Spinal cord (tissue), 10 donors: ENCODE measurements around the gene PRM1. TPM values are rescaled to one million over a fixed set of nuclear protein-coding genes. Genes with fewer than 3 reads are reported as not detected.

ENCODE experiments used
- DNase-seq, 6 donors: peaks; one replicate each; pipeline versions ENCODE4 v3.0.0 to v3.0.0-alpha.2; 2013 to 2015; ENCODE audit warnings: low spot score in 6 of 6, low read depth in 4 of 6
- H3K27ac ChIP-seq: one replicate; pipeline ENCODE4 v1.5.1; 2013; ENCODE audit warnings: low read depth, low read length, control low read depth
- H3K27me3 ChIP-seq: one replicate; pipeline ENCODE4 v1.6.1; 2013; ENCODE audit warnings: low read length; ENCODE audit not compliant: control insufficient read depth, insufficient read depth
- H3K36me3 ChIP-seq: one replicate; pipeline ENCODE4 v1.6.1; 2013; ENCODE audit warnings: low read length; ENCODE audit not compliant: control insufficient read depth, insufficient read depth
- H3K4me1 ChIP-seq: one replicate; pipeline ENCODE4 v1.6.1; 2013; ENCODE audit warnings: low read length; ENCODE audit not compliant: control insufficient read depth, insufficient read depth
- H3K4me3 ChIP-seq: one replicate; pipeline ENCODE4 v1.5.1; 2013; ENCODE audit warnings: low read depth, low read length, control low read depth
- H3K9me3 ChIP-seq: one replicate; pipeline ENCODE4 v1.6.1; 2013; ENCODE audit warnings: low read length; ENCODE audit not compliant: control insufficient read depth, insufficient read depth
- WGBS: methylation state at CpG from one replicate; pipeline ENCODE4 v1.1.5; 2013; ENCODE audit warnings: missing lambda C conversion rate; ENCODE audit not compliant: insufficient coverage; 5-methylcytosine and 5-hydroxymethylcytosine counted together
- polyA plus RNA-seq, 2 donors: library from polyadenylated mRNA; unstranded; fragments of 120-200 nt; gene quantifications; one replicate each; pipeline ENCODE4 v1.2.1, GENCODE V29; 2013; ENCODE audit not compliant: insufficient read length in 2 of 2
- total RNA-seq, 2 donors: library from RNA; depleted of rRNA in 1 of 2; stranded (reverse); fragments of 120-200 nt in 1 of 2; fragments of >200 nt in 1 of 2; gene quantifications; one replicate each; pipeline versions ENCODE4 v1.2.3 to v1.2.4, GENCODE V29; 2013 to 2014
- donor health status: healthy.

PRM1 gene
- total and polyA plus RNA-seq, 4 donors, result not detected

DNA sequence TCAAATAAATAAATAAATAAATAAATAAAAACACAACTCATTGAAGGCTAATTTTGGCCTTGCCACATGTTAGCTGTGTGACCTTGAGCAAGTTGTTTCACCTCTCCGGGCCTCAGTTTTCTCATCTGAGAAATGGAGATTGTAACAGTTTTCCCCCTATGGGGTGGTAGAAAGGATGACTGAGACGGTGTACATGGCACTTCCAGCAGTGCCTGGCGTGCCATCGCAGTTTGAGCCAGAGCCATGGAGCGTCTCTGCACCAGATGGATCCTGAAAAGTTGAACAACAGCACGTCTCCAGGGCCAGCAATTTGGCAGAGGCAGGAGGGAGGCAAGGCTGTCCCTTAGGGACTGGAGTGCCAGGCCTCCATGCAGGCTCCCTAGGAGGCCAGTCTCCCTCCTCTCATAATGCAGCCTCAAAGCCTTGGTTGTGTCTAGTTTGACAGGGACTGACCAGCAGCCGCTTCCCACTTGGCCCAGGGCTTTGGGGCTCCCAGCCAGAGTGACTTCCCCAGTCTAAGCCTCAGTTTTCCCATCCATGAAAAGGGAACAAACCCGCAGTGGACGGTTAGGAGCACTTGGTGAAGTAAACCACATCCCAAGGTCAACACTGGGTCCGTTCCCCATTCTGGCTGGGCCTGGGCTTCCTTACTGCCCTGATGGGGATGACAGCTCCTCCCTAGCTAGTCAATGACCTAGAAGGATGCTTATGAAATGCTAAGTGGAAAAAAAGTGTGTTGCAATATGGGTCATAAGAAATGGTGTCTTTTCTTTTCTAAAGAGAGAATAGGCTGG, 44.5 kb downstream of the PRM1 start:
- peak in 1 of 6 donors; percentile 49 for DNase-seq
- H3K4me3 ChIP-seq, result no peak overlapping the region
- no peaks in the 10 kb centered on the region for H3K9me3 ChIP-seq
- no peak overlapping the region for H3K27ac ChIP-seq
- peaks cover 4% of the 10 kb centered on the region for H3K36me3 ChIP-seq
- H3K4me1 ChIP-seq, result peaks cover 9% of the 10 kb centered on the region
- H3K27me3 ChIP-seq, result no peaks in the 10 kb centered on the region
- WGBS, result 78% methylated on average over 8 of the region's 10 CpGs

DNA sequence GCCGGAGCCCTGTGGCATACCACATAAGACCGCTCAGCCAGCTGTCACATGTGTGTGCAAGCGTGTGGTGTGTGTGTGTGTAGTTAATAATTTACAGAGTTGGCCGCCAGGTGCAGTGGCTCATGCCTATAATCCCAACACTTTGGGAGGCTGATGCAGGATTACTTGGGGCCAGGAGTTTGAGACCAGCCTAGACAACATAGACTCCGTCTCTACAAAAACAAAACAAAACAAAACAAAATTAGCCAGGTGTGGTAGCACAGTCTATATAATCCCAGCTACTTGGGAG, 45.5 kb downstream of the PRM1 start:
- no peak for DNase-seq
- no peaks in the 10 kb centered on the region for H3K27me3 ChIP-seq
- no peaks in the 10 kb centered on the region for H3K9me3 ChIP-seq
- H3K27ac ChIP-seq, result no peak overlapping the region
- H3K36me3 ChIP-seq, result peaks cover 4% of the 10 kb centered on the region
- no peak overlapping the region for H3K4me3 ChIP-seq
- WGBS, result 83% methylated on average over 2 of the region's 5 CpGs
- H3K4me1 ChIP-seq, result peaks cover 9% of the 10 kb centered on the region

DNA sequence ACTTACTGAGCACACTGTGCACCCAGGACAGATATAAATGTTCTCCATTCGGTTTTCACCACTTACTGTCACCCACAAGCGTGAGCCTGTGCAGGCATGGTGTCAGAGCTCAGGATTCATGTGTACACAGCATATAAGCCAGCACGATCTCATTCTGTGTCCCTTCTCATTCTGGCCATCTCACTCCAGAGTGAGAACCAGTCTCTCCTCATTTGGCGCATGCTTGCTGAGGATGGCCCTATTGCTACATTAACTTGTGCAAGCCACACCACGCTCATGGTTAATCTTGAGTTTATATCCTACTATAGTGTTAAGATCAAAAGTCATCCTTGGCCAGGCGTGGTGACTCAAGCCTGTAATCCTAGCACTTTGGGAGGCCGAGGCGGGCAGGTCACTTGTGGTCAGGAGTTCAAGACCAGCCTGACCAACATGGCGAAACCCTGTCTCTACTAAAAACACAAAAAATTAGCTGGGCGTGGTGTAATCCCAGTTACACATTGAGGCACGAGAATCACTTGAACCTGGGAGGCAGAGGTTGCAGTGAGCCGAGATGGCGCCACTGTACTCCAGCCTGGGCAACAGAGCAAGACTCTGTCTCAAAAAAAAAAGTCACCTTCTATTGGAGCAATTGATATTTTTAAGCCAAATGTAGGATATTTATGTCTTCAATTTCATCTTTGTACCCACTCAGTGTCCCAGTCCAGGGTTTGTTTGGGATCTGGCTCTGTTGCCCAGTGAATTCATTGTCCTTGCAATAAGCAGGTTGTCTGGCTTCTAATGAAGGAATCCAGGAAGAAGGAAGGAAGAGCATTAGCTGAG, 46.0 kb downstream of the PRM1 start:
- H3K4me1 ChIP-seq, result peaks cover 9% of the 10 kb centered on the region
- no peak overlapping the region for H3K27ac ChIP-seq
- 95% methylated on average over 8 of the region's 13 CpGs for WGBS
- H3K27me3 ChIP-seq, result no peaks in the 10 kb centered on the region
- no peak overlapping the region for H3K4me3 ChIP-seq
- no peaks in the 10 kb centered on the region for H3K9me3 ChIP-seq
- no peak for DNase-seq
- peaks cover 4% of the 10 kb centered on the region for H3K36me3 ChIP-seq

DNA sequence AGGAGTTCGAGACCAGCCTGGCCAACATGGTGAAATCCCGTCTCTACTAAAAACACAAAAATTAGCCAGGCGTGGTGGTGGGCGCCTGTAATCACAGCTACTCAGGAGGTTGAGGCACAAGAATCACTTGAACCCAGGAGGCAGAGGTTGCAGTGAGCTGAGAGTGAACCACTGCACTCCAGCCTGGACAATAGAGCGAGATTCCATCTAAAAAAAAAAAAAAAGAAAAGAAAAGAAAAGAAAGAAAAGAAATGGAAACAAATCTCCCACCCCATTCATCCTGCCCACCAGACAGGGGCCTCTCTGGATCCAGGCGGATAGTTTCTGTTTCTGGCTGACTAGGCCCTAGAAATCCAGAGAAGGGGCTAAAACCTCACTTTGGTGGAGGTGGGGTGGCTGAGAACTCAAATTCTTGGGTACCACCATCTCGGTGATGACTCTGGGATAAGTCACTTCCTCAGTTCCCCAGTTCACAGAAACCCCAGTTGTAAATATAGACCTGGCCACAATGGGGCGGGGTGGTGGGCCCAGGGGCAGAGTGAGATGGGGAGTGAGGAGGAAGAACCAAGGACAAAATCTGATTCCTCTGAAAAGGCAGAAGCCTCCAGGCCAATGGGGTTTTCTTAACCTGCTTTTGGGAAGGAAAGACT, 47.3 kb downstream of the PRM1 start:
- DNase-seq, result no peak
- H3K27ac ChIP-seq, result no peak overlapping the region
- no peak overlapping the region for H3K4me3 ChIP-seq
- H3K36me3 ChIP-seq, result peaks cover 4% of the 10 kb centered on the region
- WGBS, result 100% methylated on average over 5 of the region's 8 CpGs
- no peaks in the 10 kb centered on the region for H3K27me3 ChIP-seq
- no peaks in the 10 kb centered on the region for H3K9me3 ChIP-seq
- H3K4me1 ChIP-seq, result peaks cover 9% of the 10 kb centered on the region

GRCh38 chr16:11232852-11233726, 48.0 kb downstream of the PRM1 start:
- WGBS, result 36% methylated on average over 33 of the region's 35 CpGs
- peak in 2 of 6 donors; percentile 23 to 42 for DNase-seq

GRCh38 chr16:11232302-11232851, 48.8 kb downstream of the PRM1 start:
- Histone ChIP-seq H3K9me3 (no peaks in the 10 kb centered on the region), H3K27ac (no peak overlapping the region), H3K4me3 (no peak overlapping the region), H3K27me3 (no peaks in the 10 kb centered on the region), H3K36me3 (peaks cover 4% of the 10 kb centered on the region), H3K4me1 (peaks cover 9% of the 10 kb centered on the region)
- no CpG with 5 or more reads among the region's 3 CpGs for WGBS
- DNase-seq, result no peak

More at GRCh38 chr16:11232852-11233726, 48.0 kb downstream of the PRM1 start:
- Histone ChIP-seq H3K36me3 (peaks cover 4% of the 10 kb centered on the region), H3K27me3 (no peaks in the 10 kb centered on the region), H3K9me3 (no peaks in the 10 kb centered on the region), H3K4me3 (no peak overlapping the region), H3K27ac (no peak overlapping the region), H3K4me1 (peaks cover 9% of the 10 kb centered on the region)

DNA sequence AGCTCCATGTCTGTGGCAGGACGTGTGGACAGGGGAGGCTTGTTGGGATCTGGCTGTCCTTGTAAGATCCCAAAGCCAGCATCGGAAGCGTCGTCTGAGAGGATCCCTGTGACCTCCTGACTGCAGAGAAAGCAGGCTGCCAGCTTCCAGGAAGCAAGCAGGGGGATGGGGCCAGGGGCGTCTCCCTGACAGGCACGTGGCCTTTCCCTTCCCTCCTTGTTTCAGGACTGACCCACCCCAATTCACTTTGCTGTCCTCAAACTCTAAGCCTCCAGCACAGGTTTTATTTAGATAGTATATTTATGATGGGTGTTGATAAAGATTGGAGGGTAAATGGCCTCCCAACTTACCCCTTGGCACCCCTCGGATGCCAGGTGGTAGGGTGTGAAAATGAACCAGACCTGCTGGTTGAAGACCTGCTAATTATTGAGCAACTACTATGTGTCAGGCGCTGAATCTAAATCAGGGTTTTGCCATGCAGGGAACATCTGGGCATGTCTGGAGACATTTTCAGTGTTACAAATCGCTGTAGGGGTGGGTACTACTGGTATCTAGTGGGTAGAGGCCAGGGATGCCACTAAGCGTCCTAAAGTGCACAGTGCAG, 49.7 kb downstream of the PRM1 start:
- DNase-seq, result no peak
- Histone ChIP-seq H3K9me3 (no peaks in the 10 kb centered on the region), H3K36me3 (peaks cover 4% of the 10 kb centered on the region), H3K27ac (no peak overlapping the region), H3K4me3 (no peak overlapping the region), H3K27me3 (no peaks in the 10 kb centered on the region), H3K4me1 (peaks cover 9% of the 10 kb centered on the region)
- 73% methylated on average over 9 of the region's 10 CpGs for WGBS
